HG03175 (cell line): Measurements from ENCODE around the gene BPTF.
"Not testable (repeated sequence)": the region's sequence is repeated elsewhere in the genome, so short reads cannot be mapped to it uniquely, and the experiment has no call there.

ENCODE experiments used
- ATAC-seq: cut with Tn5 transposase; IDR thresholded peaks from one replicate; pipeline ENCODE4 v1.9.1; 2021; ENCODE audit warnings: mild to moderate bottlenecking, moderate library complexity; ENCODE audit not compliant: unreplicated experiment

Gene BPTF

DNA sequence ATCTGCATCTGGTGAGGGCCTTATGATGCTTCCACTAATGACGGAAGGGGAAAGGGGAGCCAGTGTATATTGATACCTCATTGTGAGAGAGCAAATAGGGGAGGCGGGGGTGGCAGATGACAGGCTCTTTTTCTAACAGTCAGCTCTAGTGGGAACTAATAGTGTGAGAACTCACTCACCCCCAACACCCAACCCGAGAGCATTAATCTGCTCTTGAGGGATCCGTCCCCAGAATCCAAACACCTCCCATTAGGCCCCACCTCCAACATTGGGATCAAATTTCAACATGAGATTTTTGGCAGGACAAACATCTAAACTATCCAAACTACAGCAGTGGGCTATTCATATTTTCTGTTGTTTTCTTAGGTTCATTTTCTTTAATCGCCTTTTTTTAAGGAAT, 54.4 kb downstream of the BPTF start:
- no peak for ATAC-seq

DNA sequence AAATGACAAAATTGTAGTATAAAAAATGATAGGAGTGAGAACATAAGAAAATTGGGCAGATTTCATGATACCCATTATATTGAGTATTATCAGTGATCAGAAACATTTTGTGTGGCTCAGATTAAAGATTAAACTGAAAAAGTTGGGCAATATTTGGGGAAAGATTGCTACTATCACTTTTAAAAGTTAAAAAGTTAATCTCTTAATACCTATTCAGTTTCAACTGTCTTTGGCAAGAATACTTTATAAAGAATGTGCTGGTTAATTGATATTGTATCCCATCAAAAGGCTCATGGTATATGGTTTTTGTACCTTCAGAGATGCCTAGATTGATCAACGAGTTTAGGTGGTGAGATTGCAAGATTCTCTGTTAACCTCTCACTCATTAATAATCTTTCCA, 55.8 kb downstream of the BPTF start:
- ATAC-seq: no peak

DNA sequence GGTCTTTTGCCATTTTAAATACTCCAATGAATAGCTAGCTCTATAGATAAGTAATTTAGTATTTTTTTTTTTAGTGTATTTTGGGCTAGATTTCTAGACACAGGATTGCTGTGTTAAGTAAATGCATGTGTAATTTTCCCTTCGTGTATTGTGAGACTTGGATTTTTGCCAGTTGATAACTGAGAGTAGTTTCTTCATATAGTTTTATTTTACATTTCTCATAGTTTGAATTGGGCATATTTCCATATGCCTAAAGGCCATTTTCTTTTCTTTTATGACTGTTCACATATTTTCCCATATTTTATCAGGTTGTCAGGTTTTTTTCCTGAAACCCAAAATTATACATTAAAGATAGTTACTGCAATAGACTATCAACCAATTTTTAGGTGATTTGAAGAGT, 59.4 kb downstream of the BPTF start:
- ATAC-seq: no peak

DNA sequence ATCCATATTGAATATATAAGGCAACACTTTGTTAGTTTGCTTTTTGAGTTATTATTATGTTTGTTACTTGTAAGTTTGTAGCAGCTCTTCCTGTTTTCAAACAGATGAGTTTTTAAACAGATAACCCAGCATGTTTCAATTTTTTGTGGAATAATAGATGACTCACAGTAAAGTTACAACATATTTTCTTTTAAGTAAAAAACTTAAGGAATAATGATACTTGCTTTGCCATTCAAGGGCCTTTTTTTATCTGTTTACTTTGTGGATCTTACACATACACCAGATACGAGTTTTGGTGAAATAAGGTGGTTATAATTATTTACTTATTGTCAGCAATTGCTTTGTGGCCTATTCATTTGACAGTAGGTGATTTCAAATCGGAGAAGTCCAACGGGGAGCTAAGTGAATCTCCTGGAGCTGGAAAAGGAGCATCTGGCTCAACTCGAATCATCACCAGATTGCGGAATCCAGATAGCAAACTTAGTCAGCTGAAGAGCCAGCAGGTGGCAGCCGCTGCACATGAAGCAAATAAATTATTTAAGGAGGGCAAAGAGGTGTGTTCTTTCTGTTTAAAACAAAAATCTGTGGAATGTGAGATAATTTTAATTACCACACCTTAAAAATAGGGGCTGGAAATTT, 66.3 kb downstream of the BPTF start:
- no peak for ATAC-seq

DNA sequence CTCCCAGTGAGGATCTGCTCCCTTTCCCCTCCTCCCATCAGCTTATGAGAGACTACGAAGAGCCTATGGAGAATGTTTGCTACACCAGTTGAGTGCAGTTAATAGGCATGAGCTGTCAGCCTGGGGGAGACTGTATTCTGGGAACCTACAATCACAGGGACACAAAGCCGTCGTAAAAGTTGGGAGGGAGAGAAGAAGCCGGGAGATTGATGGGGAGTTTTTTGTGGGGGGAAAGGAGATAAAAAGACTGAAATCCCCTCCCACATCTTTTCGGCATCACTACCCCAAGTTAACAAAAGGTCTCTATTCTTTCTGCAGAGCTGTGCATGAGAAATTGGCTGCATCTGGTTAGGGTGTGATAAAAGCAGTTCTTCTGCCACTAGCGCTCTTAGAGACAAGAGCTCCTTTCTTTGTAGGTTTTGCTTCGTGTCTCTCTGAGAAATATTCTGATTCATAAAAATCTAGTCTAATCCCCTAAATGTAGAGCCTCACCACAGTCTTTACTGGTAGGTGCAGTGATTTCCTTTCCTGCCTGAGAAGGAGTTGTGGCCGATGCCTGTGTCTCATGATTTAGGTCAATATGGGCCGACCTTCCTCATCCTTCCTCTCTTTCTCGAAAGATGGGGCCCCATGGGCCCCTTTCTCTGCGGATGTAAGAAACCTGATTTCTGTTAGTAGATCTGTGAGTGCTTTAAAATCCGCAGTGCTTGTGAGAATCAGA, 77.4 kb downstream of the BPTF start:
- ATAC-seq: no peak

DNA sequence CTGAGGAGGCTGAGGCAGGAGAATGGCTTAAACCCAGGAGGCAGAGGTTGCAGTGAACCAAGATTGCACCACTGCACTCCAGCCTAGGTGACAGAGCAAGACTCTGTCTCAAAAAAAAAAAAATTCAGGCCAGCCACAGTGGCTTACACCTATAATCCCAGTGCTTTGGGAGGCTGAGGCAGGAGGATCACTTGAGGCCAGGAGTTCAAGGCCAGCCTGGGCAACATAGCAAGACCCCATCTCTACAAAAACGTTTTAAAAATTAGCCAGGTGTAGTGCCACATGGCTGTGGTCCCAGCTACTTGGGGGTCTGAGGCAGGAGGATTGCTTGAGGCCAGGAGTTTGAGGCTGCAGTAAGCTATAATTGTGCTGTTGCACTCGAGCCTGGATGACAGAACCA, 80.0 kb downstream of the BPTF start:
- not testable (repeated sequence) for ATAC-seq

DNA sequence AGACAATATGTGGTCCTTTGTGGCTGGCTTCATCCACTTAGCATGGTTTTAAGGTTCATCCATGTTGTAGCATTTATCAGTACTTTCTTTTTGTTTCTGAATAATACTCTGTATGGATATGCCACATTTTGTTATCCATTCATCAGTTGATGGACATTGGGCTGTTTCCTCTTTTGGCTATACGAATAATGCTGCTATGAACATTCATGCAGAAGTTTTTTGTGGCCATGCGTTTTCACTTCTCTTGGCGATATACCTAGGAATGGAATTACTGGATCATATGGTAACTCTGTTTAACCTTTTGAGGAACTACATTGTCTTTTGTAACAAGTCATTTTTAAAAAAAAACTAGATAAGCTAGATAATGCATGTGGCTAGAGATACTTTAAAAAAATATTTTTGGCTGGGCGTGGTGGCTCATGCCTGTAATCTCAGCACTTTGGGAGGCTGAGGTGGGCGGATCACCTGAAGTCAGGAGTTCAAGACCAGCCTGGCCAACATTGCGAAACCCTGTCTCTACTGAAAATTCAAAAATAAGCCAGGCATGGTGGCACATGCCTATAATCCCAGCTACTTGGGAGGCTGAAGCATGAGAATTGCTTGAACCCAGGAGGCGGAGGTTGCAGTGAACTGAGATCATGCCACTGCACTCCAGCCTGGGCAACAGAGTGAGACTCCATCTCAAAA, 85.0 kb downstream of the BPTF start:
- not testable (repeated sequence) for ATAC-seq

DNA sequence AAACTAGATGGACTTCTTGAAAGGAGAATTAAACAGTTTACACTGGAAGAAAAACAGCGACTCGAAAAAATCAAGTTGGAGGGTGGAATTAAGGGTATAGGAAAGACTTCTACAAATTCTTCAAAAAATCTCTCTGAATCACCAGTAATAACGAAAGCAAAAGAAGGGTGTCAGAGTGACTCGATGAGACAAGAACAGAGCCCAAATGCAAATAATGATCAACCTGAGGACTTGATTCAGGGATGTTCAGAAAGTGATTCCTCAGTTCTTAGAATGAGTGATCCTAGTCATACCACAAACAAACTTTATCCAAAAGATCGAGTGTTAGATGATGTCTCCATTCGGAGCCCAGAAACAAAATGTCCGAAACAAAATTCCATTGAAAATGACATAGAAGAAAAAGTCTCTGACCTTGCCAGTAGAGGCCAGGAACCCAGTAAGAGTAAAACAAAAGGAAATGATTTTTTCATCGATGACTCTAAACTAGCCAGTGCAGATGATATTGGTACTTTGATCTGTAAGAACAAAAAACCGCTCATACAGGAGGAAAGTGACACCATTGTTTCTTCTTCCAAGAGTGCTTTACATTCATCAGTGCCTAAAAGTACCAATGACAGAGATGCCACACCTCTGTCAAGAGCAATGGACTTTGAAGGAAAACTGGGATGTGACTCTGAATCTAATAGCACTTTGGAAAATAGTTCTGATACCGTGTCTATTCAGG, 85.9 kb downstream of the BPTF start:
- ATAC-seq: no peak

DNA sequence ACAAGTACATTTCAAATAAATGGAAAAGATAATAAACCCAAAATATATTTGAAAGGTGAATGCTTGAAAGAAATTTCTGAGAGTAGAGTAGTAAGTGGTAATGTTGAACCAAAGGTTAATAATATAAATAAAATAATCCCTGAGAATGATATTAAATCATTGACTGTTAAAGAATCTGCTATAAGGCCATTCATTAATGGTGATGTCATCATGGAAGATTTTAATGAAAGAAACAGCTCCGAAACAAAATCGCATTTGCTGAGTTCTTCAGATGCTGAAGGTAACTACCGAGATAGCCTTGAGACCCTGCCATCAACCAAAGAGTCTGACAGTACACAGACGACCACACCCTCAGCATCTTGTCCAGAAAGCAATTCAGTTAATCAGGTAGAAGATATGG, 86.8 kb downstream of the BPTF start:
- ATAC-seq: no peak

DNA sequence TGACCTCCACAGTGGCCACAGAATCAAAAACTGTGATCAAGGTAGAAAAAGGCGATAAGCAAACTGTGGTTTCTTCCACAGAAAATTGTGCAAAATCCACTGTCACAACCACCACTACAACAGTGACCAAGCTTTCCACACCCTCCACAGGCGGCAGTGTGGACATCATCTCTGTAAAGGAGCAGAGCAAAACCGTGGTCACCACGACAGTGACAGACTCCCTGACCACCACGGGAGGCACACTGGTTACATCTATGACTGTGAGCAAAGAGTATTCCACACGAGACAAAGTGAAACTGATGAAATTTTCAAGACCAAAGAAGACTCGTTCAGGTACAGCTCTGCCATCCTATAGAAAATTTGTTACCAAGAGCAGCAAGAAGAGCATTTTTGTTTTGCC, 87.4 kb downstream of the BPTF start:
- no peak for ATAC-seq

DNA sequence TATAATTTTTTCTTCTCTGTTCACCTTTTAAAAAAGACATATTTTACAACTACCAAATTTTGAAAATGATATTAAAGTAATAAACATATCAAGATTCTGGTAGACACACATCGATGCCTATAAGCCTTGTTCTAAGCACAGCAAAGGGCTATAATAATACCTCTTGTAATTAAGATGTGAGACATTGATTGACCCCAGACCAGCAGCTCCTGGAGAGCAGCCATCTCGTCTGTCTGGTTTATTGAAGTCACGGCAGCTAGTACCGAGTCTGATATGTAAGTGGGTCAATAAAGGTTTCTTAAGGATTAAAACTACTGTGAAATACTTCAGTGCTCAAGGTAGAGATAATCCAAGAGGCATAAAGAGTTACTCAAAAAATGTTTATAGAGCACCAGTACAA, 94.9 kb downstream of the BPTF start:
- no peak for ATAC-seq

DNA sequence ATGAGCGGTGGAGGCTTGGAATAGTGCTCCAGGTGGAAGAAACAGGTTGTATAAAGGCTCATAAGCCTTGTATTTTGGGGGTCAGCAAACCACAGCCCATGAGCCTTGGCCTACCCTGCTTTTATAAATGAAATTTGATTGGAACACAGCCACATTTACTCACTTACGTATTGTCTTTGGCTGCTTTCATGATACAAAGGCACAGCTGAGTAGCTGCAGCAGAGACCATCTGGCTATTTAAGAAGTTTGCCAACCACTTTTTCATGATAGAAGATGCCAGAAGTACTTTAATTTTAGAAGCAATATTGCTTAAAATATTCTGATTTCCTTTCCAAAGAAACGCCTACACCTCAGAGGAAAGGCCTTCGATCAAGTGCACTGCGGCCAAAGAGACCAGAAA, 97.2 kb downstream of the BPTF start:
- no peak for ATAC-seq

DNA sequence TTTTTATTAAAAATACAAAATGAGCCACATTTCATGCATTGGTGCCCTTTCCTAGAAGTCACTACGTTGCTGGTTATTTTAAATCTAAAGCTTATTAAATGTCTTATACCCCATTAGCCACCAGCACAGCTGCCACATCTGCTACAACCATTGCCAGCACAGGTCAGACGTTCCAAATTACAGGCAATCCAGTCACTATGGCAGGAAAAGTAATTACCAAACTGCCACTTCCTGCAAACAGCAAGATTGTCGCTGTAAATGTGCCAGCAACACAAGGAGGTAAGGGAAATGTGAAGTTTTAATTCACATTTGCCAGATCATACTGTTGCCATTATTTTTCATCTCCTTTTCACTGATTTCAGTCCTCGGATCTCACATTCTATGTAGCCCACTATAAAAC, 103.5 kb downstream of the BPTF start:
- not testable (repeated sequence) for ATAC-seq

DNA sequence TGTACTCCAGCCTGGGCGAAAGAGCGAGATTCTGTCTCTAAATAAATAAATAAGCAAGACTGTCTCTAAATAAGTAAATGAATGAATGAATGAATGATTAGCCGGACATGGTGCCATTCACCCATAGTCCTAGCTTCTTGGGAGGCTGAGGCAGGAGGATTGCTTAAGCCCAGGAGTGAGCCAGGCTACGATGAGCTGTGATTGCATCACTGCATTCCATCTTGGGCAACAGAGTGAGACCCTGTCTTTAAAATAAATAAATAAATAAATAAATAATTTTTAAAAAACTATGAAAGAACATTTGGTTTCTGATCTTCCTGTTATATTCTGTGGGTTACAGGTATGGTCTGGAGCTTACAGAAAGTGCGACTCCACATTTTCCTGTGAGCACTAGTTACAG, 105.9 kb downstream of the BPTF start:
- no peak for ATAC-seq

DNA sequence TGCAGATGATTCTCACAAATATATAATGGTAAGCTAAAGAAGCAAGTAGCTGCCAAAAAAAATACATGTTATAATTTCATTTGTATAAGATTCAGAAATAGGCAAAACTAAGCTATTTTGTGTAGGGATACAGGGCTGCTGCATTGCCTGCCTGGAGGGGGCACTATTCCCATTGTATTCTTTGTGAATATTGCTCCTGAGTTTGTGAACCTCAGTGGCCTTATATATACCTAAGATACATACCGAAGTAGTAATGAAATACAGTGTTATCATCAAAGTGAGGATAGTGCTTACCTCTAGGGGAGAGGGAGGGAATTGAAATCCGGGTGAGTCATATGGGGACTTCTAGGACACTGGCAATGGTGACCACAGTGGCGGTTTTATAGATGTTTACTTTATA, 117.5 kb downstream of the BPTF start:
- ATAC-seq: no peak

DNA sequence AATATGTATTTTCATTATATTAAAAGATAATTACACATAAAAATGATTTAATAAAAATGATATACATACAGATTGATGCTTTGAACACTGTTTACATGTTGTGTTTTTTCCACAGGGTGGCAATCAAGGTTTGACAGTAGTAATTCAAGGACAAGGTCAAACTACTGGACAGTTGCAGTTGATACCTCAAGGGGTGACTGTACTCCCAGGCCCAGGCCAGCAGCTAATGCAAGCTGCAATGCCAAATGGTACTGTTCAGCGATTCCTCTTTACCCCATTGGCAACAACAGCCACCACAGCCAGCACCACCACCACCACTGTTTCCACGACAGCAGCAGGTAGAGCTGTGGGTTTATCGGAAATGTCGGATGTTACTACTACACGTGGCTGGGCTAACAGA, 118.7 kb downstream of the BPTF start:
- no peak for ATAC-seq

DNA sequence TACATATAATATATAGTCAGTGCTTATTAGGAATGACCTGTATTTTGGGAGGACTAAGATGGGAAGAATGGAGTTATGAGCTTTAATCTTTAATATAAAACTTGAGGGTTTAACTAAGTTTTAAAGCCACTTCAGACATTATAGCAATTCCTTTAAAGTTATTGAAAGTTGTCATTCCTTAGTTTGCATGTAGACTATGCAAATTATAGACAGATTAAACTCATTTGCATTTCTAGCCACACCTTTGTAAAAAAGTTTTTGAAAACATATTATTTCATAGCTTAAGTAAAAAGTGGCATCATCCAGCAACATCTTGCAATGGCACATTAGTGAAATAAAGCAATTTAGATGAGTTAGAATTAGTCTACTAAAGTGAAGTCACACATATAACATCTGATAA, 121.2 kb downstream of the BPTF start:
- ATAC-seq: no peak

DNA sequence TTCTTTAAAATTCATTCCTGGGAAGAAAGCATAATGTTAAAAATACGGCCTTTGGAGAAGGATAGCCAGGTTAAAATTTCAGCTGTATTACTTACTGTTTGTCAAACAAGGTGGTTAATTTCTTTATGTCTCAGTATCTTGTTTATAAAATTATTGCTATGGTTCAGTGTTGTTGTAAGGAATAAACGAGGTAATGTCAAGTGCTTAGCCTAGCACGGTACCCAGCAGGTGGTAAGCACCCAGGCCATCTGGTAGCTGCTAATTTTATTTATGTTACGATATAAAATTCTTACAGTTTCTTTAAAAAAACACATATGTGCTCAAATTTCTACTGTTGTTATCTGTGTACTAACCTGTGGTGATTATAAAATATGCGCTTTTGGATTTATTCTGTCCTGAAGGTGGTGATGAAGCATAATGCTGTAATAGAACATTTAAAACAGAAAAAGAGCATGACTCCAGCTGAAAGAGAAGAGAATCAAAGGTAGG, 122.1 kb downstream of the BPTF start:
- no peak for ATAC-seq

DNA sequence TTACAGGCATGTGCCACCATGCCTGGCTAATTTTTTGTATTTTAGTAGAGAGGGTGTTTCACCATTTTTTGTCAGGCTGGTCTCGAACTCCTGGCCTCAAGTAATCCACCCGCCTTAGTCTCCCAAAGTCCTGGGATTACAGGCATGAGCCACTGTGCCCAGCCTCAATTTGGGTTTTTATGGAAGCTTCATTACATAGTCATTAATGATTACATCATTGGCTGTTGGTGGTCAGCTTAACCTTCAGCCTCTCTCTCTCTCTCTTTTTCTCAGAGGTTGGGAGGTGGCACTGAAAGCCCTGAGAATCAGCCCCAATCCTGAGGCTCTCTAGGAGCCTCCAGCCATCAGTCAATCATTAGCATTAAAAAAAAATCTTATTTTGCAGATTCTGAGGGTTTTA, 125.6 kb downstream of the BPTF start:
- no peak for ATAC-seq

DNA sequence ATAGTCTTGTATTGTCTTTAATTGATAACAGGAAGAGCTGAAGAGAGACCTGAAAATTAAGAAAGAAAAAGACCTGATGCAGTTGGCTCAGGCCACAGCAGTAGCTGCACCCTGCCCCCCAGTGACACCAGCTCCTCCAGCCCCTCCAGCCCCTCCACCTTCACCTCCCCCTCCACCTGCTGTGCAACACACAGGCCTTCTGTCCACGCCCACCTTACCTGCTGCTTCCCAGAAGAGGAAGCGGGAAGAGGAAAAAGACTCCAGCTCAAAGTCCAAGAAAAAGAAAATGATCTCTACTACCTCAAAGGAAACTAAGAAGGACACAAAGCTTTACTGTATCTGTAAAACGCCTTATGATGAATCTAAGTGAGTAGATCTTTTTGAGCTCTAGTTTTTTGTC, 134.2 kb downstream of the BPTF start:
- ATAC-seq: no peak

DNA sequence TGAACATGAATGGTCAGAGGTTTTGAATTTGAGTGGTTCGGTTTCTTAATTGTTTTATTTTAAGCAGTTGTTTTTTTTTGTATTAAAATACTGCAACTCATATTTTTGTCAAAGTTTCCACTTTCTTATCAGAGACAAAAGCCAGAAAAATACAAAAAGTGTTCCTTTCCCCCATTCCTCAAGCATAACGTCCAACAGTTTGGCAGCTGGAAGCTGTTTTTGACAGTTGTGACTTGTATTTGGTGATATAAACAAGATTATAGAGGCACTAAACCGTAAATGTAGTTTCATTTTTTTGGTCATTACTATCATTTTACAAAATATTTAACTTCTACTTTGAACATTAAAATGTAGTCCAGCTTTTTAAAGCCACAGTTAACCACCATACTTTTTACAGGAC, 135.0 kb downstream of the BPTF start:
- ATAC-seq: not testable (repeated sequence)
